Measurements from ENCODE around the gene BEAN1. TPM values are rescaled to one million over a fixed set of nuclear protein-coding genes. Genes with fewer than 3 reads are reported as not detected.
A peak's percentile ranks its signal among the peaks of the same experiment; 100 is the strongest.

The BEAN1 gene
- total and polyA plus RNA-seq, 9 of the 15 experiments (the other 6 are each of a cell fraction or from before 2014, with no cell fraction given) = not detected

DNA sequence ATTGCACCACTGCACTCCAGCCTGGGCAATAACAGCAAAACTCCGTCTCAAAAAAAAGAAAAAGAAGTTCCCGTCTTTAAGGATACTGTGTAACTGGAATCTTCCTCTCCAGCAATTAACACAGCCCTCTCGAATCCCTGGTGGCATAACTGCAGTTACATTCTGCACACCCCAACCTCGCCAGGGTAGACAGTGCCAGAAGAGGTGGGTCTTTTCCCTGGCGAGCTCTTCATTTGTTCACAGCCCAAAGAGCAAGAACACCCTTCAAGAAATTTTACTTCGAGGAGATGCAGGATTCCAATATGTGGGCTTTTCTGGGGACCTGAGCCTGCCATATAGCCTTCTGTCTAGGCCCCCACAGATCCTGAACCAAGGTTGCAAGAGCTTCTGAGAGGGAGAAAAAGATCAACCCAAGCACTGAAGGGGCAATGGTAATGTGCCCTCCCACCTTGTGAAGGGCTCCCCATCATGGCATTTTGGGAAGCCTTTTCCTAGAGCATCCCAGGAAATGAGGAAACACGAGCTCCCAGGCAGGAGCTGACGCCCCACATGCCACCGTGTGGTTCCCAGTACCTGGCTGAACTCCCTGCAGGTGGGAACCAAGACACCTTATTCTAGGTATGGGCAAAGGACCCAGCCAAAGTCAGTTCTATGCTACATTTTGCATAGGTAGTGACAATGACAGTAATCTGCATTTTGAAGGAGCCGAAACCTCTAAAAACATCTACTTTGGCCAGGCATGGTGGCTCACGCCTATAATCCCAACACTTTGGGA lies 95.9 kb downstream of the BEAN1 start:
- no peaks in the 10 kb centered on the region for H3K9me1 ChIP-seq (ENCODE audit: control insufficient read depth, insufficient read depth, low read length)
- peaks cover 19 to 40% of the 10 kb centered on the region in 2 experiments for H3K4me1 ChIP-seq (replicated peaks in 1 of 2; ENCODE audit: control insufficient read depth in 2 of 2, insufficient read depth in 2 of 2, low read length in 2 of 2)
- no peaks in the 10 kb centered on the region for H3K9me3 ChIP-seq (replicated peaks; ENCODE audit: control insufficient read depth, insufficient read depth, low read depth, low read length)
- no peak overlapping the region for H3K4me2 ChIP-seq (ENCODE audit: insufficient read depth, low read length)
- H3K36me3 ChIP-seq (ENCODE audit: control insufficient read depth, insufficient read depth, low read length) = peaks cover 2% of the 10 kb centered on the region; the same call in 1 of the 3 replicates
- ATAC-seq = no peak
- no peaks in the 10 kb centered on the region for H3K79me2 ChIP-seq (ENCODE audit: control insufficient read depth, insufficient read depth, low read length)
- WGBS (ENCODE audit: insufficient coverage, low coverage, missing lambda C conversion rate) = 78% methylated on average over 11 of the region's 11 CpGs
- H3K27me3 ChIP-seq (ENCODE audit: control insufficient read depth in 2 of 2, insufficient read depth in 2 of 2, low read length in 2 of 2) = no peaks in the 10 kb centered on the region
- H2AFZ ChIP-seq (ENCODE audit: low read depth, low read length) = no peak overlapping the region
- FAIRE-seq = no peak
- no peaks in the 10 kb centered on the region for H4K20me1 ChIP-seq (replicated peaks; ENCODE audit: control insufficient read depth, insufficient read depth, low read length)
- no peak overlapping the region for H3K9ac ChIP-seq (ENCODE audit: insufficient read depth in 1 of 2, low read depth in 2 of 2, low read length in 2 of 2)
- H3K4me3 ChIP-seq = no peak overlapping the region
- TF ChIP-seq, protein P1, sequence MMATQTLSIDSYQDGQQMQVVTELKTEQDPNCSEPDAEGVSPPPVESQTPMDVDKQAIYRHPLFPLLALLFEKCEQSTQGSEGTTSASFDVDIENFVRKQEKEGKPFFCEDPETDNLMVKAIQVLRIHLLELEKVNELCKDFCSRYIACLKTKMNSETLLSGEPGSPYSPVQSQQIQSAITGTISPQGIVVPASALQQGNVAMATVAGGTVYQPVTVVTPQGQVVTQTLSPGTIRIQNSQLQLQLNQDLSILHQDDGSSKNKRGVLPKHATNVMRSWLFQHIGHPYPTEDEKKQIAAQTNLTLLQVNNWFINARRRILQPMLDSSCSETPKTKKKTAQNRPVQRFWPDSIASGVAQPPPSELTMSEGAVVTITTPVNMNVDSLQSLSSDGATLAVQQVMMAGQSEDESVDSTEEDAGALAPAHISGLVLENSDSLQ (IDR thresholded peaks at IDR 0.05) = no peak
- in situ Hi-C loops (cut with MboI) = no loop called here
- intact Hi-C loops (cut with micrococcal nuclease) = no loop called here
- BruUV-seq (replicated peaks) = no TSS peak
- DNase-seq (ENCODE audit: extremely low read depth in 1 of 4, low spot score in 3 of 4) = no peak
- H3K27ac ChIP-seq (ENCODE audit: extremely low read depth, low read depth, low read length) = no peak overlapping the region
- CTCF ChIA-PET (ENCODE audit: low intra/inter-chr PET ratio) = no interaction called here
- POLR2A ChIA-PET = interaction anchor here (0.5 to 2.2 kb wide), 3 partner anchors 11 to 34 kb away, joined by 3 to 7 read pairs (median 3); no protein-coding TSS in a partner anchor

DNA sequence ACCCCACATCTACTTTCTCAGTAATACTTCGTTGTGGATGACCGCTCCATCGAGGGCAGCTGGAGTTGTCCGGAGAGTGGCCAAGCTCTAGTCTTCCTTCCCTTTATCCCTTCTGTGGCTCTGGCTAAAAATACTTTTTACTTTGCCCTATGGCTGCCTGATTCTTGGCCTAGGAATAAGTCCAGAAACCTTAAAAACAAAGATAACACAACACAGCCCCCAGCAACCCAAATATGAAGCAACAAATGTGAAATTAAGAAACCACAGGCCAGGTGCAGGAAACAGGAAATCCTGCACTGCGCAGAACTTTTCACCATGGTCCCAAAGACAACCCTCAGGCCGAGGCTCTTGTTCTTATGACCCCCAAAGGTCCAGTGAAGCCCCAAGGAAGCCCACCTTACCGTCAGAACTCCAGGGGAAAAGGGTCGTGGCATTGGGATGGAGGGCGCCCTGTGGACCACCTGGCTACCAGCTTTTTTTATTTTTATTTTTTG lies 96.8 kb downstream of the BEAN1 start:
- FAIRE-seq = no peak
- TF ChIP-seq ZNF76 (CRISPR knock-in tag; IDR thresholded peaks at IDR 0.05; ENCODE audit: borderline replicate concordance) (no peak), ZNF197 (CRISPR knock-in tag; IDR thresholded peaks at IDR 0.05; ENCODE audit: low read depth) (no peak), CEBPB (tag; IDR thresholded peaks at IDR 0.05) (no peak), CEBPG (CRISPR knock-in tag; IDR thresholded peaks at IDR 0.05) (peak; percentile 34; the same call in 1 of the 2 replicates), CEBPG (tag; conservative IDR thresholded peaks at IDR 0.05 in 1 of 2, IDR thresholded peaks at IDR 0.05 in 1 of 2) (peak; percentile 78 to 81), ZNF57 (CRISPR knock-in tag; IDR thresholded peaks at IDR 0.05) (no peak), GATA2 (CRISPR knock-in tag; IDR thresholded peaks at IDR 0.05) (no peak), SRSF3 (IDR thresholded peaks at IDR 0.05; ENCODE audit: insufficient read depth, low read length) (no peak), ETS2 (tag; IDR thresholded peaks at IDR 0.05; ENCODE audit: borderline replicate concordance, poor library complexity, severe bottlenecking) (no peak)
- TF ChIP-seq, protein P2, sequence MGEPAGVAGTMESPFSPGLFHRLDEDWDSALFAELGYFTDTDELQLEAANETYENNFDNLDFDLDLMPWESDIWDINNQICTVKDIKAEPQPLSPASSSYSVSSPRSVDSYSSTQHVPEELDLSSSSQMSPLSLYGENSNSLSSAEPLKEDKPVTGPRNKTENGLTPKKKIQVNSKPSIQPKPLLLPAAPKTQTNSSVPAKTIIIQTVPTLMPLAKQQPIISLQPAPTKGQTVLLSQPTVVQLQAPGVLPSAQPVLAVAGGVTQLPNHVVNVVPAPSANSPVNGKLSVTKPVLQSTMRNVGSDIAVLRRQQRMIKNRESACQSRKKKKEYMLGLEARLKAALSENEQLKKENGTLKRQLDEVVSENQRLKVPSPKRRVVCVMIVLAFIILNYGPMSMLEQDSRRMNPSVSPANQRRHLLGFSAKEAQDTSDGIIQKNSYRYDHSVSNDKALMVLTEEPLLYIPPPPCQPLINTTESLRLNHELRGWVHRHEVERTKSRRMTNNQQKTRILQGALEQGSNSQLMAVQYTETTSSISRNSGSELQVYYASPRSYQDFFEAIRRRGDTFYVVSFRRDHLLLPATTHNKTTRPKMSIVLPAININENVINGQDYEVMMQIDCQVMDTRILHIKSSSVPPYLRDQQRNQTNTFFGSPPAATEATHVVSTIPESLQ (CRISPR knock-in tag; IDR thresholded peaks at IDR 0.05) = no peak

More for the DNA sequence above, 96.8 kb downstream of the BEAN1 start:
- intact Hi-C loops (cut with micrococcal nuclease) (no loop called here), in situ Hi-C loops (cut with MboI) (no loop called here)
- BruUV-seq (replicated peaks) = no TSS peak
- H3K4me2 ChIP-seq (ENCODE audit: insufficient read depth, low read length) = no peak overlapping the region
- DNase-seq (ENCODE audit: extremely low read depth in 1 of 4, low spot score in 3 of 4) = no peak
- no peaks in the 10 kb centered on the region for H3K9me1 ChIP-seq (ENCODE audit: control insufficient read depth, insufficient read depth, low read length)
- H3K9ac ChIP-seq (ENCODE audit: insufficient read depth in 1 of 2, low read depth in 2 of 2, low read length in 2 of 2) = peak overlapping the region in 1 of 2 experiments; percentile 31; a peak in 1 of 4 replicates
- no peaks in the 10 kb centered on the region for H3K9me3 ChIP-seq (replicated peaks; ENCODE audit: control insufficient read depth, insufficient read depth, low read depth, low read length)
- ChIA-PET POLR2A (interaction anchor here (1.0 to 1.2 kb wide), 2 partner anchors 12 to 14 kb away, joined by 3 to 5 read pairs; no protein-coding TSS in a partner anchor), CTCF (ENCODE audit: low intra/inter-chr PET ratio) (no interaction called here)
- H2AFZ ChIP-seq (ENCODE audit: low read depth, low read length) = no peak overlapping the region
- peaks cover 4% of the 10 kb centered on the region; the same call in 1 of the 3 replicates for H3K36me3 ChIP-seq (ENCODE audit: control insufficient read depth, insufficient read depth, low read length)
- H4K20me1 ChIP-seq (replicated peaks; ENCODE audit: control insufficient read depth, insufficient read depth, low read length) = no peaks in the 10 kb centered on the region
- no peak overlapping the region for H3K4me3 ChIP-seq
- no peak for ATAC-seq
- 81% methylated on average over 9 of the region's 9 CpGs for WGBS (ENCODE audit: insufficient coverage, low coverage, missing lambda C conversion rate)
- H3K4me1 ChIP-seq (replicated peaks in 1 of 2; ENCODE audit: control insufficient read depth in 2 of 2, insufficient read depth in 2 of 2, low read length in 2 of 2) = peaks cover 15 to 39% of the 10 kb centered on the region in 2 experiments; a peak in 4 of 5 replicates
- no peak overlapping the region for H3K27ac ChIP-seq (ENCODE audit: extremely low read depth, low read depth, low read length)
- H3K79me2 ChIP-seq (ENCODE audit: control insufficient read depth, insufficient read depth, low read length) = no peaks in the 10 kb centered on the region
- no peaks in the 10 kb centered on the region for H3K27me3 ChIP-seq (ENCODE audit: control insufficient read depth in 2 of 2, insufficient read depth in 2 of 2, low read length in 2 of 2)

Data from K562 (cell line).